Umbilical cord (tissue), 2 donors: Measurements from ENCODE around the gene PPP1R27. TPM values are rescaled to one million over a fixed set of nuclear protein-coding genes. Genes with fewer than 3 reads are reported as not detected.
A peak's percentile ranks its signal among the peaks of the same experiment; 100 is the strongest.

Source experiments
- DNase-seq: peaks from one replicate; pipeline ENCODE4 v3.0.0-alpha.2; 2015; ENCODE audit warnings: low spot score
- total RNA-seq: library from RNA; depleted of rRNA; stranded (reverse); fragments of >200 nt; gene quantifications from one replicate; pipeline ENCODE4 v1.2.3, GENCODE V29; 2014; ENCODE audit warnings: low replicate concordance; ENCODE audit not compliant: insufficient read depth

The PPP1R27 gene, protein sequence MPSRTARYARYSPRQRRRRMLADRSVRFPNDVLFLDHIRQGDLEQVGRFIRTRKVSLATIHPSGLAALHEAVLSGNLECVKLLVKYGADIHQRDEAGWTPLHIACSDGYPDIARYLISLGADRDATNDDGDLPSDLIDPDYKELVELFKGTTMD
- 4.1 TPM for total RNA-seq

DNA sequence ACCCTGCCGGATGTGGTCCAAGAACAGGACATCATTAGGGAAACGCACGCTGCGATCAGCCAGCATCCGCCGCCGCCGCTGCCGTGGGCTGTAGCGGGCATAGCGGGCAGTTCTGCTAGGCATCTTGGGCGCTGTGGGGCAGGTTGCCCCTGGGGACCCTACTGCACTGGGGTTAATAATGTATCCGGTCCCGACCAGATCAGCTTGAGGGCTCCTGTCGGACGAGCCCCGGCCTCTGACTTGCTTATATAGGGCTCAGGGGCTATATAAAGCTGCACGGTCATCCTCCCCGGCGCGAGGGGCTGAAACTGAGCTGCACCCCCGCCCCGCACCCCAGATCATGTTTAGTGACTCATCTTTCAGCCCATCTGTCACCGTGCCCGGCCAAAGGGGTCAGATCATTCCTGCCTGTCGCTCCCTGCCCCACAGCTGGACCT lies at the start of gene PPP1R27:
PPP1R27 (minus strand) TSS at position 220 of the 437 bp plus-strand sequence; CDS start at position 123, 97 bp downstream.
- DNase-seq, result no peak

DNA sequence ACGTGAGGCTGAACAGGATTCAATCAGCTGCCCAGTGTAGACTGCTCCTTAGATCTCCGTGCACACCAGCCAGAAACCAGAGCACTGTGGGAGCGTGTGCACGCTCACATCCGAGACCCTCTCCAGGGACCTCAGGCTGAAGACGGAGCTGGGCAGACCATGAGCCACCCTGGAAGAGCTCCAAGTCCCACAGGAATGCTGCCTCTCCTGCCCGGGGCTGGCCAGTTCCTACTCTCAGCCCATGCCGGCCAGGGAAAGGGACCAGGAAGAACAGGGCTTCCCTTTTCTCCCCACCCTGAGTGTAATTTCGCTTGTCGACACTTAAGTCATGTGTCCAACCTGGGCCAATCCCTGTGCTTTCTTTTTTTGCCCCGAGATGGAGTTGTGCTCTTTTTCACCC lies 49.7 kb upstream of the PPP1R27 start:
- DNase-seq, result no peak

DNA sequence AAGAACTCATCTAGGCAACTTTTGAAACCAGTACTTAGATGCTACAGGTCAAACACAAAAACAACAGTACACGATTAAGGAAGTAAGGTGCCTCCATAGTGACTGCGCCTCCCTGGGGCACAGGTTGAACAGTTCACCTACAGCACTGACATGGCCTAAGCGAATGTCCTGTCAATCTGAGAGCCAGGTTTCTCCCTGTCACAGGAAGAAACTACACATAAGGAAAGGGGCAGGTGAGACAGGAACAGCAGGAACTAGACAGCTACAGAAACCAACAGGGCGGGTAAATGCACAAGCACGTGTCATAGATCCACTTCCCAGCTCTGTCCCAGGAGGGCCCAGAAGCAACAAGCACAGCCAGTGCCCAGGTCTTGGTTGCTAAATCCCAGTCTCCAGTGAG lies 44.3 kb upstream of the PPP1R27 start:
- no peak for DNase-seq

DNA sequence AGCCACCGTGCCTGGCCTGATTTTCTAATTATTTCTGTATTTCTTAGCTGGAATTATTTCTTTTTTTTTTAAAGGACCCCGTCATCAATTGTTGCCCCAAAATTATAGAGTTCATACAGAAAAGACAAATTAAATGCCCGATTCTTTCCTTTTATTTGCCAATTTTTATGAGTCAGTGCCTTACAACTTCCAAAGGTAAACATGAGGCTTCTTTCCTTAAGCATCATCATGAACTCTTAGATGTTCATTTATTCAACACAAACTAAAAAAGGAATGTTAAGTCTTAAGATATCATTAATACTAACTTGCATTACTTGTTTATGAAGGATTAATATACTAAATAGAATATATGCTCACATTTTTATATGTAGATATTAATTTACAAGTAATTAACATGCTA lies 43.4 kb upstream of the PPP1R27 start:
- no peak for DNase-seq

DNA sequence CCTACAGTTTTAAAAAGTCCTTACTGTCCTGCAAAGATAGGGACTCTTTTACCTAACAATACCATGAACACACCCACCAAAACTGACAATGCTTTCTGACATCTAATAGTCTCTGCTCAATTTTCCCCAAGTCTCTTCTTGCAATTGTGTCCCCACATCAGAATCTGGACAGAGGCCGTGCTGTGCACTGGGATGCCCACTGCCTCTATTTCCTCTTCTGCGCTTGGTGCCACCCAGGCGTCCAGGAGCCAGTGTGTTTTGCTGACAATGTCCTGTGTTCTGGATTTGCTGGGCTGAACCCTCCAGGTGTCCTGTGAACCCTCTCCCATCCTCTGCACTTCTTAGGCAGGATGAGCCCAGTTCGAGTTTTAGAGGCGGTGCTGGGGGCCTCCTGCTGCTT lies 42.7 kb upstream of the PPP1R27 start:
- no peak for DNase-seq

DNA sequence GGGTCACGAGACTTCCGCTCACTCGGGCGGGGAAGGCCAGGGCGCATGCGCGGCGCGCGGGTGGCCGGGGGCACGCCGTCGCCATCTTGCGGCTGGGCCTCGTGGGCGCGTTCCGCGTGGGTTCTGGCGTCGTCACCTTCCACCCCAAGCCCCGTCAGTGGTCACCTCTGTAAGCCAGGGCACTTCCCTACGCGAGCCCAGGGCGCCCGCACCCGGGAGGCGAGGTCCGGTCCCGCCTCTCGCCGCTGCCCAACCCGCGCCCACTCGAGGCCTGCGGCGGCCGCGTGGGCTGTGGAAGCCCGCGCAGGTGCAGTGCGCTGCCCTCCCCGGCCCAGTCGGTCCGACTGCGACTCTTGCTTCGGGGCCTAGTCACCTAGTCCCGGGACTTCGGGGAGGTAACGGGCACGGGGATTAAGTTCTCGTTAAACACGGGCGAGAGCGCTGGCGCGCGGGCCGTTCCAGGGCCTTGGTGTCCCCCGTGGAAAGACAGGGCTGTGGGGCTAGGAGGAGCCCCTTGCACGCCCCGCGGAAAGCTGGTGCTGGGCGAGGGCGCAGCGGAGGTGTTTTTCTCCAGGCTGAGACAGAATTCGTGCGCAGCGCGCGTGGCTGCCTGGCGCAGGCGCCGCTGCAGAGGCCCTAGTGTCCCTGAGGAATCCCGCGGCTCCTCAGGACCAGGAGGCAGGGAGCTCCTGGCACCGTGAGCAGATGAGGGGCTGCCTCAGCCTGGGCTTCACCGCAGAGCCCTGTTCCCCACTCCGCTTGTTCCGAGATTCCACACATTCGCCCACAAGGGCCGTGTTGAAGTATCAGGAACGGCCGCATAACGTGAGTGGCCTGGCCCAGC lies 36.8 kb upstream of the PPP1R27 start:
- peak; percentile 89 for DNase-seq

DNA sequence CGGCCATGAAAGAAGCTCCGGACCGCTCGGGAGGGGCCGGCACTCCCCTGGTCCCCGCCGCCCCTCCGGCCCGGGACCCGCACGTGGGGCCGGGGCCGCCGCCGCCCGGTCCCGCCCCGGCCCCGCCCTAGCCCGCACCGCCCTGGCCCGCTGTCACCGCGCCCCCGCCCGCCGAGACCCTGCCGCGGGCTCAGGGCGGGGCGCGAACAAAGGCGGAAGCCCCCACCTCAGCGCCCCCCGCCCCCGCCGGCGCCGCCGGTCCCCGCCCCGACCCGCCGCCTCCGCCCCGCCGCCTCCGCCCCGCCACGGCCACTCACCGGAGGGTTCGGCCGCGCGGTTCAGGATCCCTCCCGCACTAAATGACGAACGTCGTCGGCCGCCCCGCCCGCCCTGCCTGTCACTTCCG lies 36.1 kb upstream of the PPP1R27 start, which contains the start of gene ARHGDIA:
ARHGDIA (minus strand) TSS at position 357 of the 406 bp plus-strand sequence. CDS start 1,407 bp downstream, outside the sequence.
- DNase-seq, result no peak

DNA sequence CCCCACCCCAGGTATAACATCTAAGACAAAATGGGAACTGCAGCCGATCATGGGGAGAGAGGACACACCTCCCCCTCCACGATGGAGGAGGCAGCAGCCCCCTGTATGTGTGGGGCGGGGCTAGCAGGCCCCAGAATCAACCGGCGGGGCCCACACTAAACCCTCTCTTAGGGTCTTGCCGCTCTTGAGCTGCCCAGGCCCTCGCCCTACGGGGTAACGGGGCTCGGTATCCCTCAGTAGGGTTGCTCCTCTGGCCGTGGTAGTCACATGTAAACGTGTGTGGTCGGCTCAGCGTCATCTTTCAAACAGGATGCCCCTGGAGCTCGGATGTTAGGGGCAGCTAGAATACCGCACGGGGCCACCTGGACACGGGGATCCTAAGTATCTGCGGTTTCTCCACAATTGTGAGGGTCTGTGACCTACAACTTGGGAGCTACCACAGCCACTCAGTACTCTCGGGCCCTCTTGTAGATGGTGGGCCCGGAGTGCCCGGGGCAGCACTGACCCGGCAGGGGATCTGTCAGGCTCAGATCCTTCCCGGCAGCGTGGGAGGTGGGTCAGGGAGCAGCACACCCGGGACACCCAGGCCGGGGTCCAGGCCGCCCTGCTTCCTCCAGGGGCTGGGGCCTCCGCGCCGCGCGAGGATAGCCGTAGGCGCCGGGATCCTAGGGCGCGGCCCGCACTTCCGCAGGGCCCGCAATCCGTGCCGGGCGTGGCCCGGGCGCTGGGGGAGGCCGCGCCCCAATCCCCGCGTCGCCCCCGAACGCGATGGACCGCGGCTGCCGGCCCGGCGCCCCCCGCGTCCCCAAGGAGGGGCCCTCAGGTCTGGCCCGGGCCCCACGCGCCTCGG lies 35.5 kb upstream of the PPP1R27 start:
- DNase-seq, result peak; percentile 52

DNA sequence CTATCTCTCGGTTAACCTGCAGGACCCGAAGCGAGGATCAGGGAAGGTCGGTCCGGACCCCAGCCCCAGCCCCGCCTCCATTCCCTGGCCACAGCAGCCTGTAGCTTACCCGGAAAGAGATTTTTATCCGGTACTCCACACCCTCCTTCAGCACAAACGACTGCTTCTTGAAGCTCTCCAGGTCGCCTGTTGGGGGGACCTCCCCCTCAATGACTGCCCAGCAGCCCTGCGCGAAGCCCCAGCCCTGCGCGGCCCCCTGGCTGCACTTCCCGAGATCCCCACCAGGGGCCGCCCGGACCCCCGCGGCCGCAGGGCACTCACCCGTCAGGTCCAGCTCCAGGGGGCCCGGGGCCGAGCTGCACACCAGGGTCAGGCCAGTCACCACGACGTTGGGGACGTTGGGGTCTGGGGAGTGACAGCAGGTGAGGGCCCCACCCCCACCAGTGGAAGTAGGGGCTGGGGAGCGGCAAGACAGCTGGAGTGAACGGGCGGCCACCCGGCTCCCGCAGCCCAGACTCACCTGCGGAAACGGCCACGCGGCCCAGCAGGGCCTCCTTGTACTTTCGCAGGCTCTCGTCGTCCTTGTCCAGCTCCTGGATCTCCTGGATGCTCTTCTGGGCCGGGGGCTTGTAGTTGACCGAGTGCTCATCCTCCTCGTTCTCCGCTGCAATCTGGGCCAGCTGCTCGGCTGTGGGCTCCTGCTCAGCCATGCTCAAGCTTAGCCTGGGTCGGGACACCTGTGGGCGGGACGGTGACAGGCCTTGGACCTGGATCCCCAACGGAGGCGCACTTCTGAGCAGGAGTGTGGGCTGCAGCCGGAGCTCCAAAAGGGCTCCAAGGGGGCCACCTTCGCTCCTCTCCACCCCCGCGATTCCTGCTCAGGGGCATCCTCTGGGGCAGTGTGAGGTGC lies 34.6 kb upstream of the PPP1R27 start:
- peak; percentile 44 for DNase-seq

DNA sequence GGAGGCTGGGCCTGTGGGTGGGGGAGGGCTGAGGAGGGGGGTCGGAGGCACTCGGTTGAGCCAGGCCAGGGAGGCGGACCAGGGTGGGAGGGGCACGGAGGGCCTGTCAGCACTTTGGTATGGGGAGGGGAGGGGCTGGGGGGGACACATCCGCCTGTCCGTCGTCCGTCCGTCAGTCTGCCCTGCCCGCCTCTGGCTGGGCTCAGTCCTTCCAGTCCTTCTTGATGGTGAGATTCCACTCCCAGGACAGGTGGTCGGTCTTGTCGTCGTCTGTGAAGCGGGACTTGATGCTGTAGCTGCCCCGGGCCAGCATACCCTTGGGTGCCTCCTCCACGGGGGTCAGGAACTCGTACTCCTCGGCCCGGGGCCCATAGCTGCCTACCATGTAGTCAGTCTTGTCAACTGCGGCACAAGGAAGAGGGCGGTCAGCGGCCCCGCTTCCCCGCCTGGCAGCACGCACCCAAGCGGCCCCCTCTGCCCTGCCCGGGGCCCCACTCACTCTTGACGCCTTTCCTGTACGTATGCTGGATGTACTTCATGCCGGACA lies 33.9 kb upstream of the PPP1R27 start:
- peak; percentile 87 for DNase-seq

DNA sequence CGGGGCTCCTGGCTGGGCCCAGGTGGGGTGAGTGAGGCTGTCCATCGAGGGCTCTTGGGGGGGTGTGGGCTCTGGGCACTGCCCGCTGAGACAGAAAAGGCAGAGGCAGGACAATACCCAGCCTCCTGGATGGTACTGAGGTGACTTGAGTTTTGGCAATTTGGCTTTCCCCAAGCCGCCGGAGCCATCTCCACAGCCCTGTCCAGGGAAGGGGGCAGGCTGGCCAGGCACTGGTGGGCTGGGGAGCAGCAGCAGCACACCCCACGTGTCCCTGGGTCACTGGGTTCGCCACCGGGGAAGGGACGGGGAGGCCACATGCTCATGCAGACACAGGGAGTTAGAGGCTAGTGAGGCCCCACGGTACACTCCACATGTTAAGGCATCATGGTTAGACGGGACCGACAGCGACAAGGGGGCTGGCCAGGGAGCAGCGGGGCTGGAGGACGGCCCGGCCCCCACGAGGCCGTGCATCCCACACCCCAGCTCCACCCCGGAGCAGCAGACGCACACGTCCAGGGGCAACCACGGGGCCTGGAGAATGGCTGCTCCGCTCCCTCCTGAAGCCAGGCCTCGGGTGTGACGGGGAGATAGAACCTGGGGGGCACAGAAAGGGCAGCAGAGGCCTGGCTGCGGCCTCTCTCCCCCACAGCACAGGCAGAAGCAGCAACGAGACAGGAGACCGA lies 33.3 kb upstream of the PPP1R27 start:
- DNase-seq, result peak; percentile 20

DNA sequence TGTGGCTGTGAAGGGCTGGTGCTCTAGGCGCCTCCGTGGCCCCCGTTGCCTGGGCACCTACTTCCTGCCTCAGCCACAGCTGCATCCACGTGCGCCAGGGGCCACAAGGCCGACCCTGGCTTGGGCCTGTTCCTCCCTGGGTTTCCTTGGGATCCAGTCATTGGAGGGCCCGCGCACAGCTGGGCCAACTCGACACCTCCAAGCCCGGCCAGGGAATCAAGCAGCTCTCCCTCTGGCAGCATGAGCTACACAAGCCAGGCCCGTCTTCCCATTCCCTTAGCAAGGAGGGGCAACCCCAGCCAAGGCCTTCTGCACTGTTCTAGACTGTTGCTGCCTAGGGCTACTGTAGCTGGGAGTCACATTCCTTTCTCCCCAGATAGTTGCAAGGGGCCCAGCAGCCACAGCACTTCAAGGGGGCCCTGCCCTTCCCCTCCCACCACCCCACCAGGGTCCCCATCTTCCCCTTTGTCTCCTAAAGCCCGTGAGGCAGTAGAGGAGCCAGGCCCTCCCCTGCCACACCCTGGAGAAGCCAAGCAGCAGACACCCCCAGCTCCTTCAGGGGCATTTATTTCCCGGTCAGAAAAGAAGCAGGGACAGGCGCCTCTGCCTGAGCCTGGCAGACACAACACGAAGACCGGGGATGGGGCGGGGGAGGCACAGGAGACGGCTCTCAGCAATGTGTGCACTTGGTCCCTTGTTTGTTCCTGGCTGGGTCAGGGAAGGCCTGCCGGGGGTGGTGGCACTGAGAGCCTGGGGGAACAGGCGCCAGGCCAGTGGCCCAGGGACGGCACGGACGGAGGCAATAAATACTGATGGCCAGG lies 32.5 kb upstream of the PPP1R27 start:
- DNase-seq, result peak; percentile 79

DNA sequence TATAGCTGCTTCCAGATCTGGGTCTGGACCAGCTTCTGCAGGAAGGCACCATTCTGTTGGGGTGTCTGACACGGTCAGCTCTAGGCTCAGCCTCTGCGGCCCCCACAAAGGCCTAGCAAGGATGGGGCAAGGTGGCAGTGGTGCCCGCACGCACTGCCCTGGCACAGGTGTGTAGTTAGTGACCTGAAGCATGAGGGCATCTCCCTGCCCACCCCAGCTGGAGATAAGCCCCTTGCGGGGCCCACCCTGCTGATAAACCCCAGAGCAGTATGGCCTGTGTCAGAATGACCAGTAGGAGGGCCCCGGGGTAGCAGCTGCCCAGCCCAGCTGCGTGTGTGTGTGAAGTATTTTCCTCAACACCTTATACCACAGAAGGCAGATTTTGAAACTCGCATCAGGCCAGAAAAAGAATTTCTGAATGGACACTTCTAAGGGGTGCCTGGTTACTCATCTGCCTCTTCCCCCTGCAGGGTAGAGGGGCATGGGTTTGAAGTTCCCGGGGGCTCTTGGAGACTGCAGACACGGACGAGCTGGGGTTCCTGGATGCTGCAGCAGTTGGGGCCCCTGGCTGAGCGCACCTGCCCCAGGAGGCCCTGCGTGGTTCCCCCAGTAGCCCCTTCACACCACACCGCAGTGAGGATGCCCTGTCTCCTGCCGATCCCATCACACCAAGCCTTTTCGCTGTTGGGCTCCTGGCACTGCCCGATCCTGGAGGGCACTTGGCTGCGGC lies 31.8 kb upstream of the PPP1R27 start:
- peak; percentile 33 for DNase-seq

DNA sequence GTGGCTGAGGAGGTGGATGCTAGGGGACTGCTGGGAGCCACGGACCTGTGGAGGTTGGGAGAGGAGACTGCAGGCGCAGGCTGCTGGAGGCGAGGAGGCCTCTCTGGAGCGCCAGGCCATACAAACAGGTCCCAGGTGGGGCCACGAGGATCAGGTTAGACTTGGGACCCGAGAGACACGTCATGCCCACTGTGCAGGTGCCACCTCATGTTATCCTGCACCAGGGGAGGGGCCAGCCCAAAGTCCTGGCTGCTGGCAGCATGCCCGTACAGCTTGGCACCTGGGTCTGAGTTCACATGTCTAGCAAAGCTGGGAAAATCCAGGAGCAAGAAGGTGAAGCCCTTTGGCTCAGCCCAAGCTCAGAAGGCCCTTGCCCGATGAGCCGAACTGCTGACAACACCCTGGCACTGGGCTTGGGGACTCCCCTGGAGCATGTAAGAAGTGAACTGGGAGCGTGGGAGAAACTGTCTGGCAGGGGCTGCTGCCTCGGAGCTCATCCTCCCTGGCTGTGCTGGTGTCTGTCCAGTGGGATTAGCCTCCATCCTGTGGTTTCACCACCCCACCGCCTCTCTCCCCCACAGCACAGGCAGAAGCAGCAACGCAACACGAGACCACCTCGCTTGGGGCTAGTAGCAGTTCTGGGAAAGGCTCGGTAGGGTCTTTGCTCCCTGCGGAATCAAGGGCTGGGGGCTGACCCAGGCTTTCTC lies 31.0 kb upstream of the PPP1R27 start:
- peak; percentile 51 for DNase-seq

DNA sequence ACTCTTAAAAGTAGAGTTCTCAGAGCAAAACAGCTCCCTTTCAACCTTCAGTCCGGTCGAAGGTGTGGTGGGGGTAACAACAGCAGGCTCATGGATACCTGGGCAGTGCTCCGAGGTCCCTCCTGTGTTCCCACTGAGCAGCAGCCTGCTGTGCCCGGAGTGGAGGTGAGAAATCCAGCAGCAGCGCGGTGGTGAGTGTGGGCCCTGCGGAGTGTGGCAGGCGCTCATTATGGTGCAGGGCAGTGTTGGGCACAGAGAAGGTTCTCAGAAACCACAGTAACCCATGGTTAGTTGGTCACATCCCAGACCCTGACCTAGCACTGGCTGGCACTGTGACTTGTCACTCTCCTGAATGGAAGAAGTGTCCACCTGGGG lies 30.5 kb upstream of the PPP1R27 start:
- no peak for DNase-seq

DNA sequence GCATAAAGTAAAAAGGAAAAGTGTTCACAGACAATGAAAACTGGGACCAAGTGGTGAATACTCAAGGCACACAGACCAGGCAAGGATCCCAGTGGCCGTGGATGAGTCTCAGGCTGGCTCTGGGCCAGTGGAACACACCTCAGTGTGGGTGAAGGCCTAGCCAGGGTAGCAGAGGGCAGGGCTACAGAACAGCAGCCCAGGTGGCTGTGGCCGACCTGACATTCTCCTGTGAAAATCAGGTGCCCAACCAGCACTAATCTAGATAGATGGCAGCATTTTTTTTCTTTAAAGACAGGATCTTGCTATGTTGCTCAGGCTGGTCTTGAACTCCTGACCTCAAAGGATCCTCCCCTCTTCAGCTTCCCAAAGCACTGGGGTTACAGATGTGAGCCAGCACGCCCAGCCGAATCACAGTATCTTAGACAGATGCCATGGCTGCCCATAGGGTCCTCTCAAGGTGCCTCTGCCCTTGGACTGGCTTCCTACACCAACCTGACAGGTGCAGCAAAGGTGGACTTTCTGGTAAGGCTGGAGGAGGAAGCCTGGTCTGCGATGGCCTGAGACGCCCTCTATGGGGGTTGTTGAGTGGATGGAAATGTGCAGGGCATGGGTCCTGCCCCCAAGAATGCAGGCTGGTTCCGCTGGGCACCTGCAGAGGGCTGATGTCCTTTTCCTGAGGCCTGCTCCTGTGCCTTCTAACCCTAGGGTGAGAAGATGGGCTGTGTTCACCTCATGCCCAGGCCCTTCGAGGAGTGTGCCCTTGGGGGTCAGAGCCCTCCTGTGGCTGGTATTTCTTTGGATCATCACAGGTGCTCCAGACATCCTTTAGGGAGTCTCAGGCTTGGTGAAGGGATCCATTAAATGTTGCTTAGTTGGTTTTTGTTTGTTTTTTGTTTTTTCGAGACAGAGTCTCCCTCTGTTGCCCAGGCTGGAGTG lies 29.3 kb upstream of the PPP1R27 start:
- no peak for DNase-seq
